ENCODE measurements around the gene PLCG2.

DNA sequence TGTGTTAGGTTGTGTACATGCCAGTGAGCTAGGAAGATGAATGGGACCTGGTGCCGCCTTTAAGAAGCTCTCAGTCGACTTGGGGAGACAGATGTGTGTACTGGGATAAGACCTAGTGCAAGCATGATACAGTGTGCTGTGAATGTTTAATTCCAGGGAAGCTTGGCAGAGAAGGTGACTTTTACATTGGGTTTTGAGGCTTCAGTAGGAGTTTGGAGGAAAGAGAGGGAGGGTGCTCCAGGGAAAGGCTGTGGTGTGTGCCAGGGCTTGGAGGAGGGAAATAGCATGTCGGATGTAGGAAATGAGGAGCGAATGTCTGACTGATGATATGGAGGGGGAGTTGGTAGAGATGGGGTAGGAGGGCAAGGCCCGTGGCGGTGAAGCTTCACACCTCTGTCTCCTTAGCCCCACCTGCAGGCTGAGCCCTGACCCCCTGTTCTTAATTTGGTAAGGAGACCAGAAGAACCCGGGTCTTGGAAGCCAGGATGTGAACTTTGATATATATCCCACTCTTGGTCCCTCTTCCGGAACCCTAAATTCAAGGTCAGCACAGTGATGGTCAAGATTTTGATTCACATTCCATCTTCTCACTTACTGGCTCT lies 76.6 kb downstream of the PLCG2 start:
- TF ChIP-seq, protein P1, sequence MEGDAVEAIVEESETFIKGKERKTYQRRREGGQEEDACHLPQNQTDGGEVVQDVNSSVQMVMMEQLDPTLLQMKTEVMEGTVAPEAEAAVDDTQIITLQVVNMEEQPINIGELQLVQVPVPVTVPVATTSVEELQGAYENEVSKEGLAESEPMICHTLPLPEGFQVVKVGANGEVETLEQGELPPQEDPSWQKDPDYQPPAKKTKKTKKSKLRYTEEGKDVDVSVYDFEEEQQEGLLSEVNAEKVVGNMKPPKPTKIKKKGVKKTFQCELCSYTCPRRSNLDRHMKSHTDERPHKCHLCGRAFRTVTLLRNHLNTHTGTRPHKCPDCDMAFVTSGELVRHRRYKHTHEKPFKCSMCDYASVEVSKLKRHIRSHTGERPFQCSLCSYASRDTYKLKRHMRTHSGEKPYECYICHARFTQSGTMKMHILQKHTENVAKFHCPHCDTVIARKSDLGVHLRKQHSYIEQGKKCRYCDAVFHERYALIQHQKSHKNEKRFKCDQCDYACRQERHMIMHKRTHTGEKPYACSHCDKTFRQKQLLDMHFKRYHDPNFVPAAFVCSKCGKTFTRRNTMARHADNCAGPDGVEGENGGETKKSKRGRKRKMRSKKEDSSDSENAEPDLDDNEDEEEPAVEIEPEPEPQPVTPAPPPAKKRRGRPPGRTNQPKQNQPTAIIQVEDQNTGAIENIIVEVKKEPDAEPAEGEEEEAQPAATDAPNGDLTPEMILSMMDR (IDR thresholded peaks at IDR 0.05): no peak
- no peak for TF ChIP-seq ZFX (IDR thresholded peaks at IDR 0.05; ENCODE audit: borderline replicate concordance)
